Activated CD8-positive, alpha-beta T cell treated with anti-CD3 and anti-CD28 coated beads for 36 hours (primary cell): ENCODE results near the gene ITIH6. TPM values are rescaled to one million over a fixed set of nuclear protein-coding genes. Genes with fewer than 3 reads are reported as not detected.

Source experiments
- ATAC-seq: fragments of 200-7000 bp; cut with Tn5 transposase; one replicate; pipeline ENCODE4 v1.10.0; 2021; ENCODE audit warnings: mild to moderate bottlenecking, moderate library complexity
- CTCF ChIA-PET: fragments of 350-600 bp; sonication (Branson Sonifier 250); formaldehyde crosslinking; loops from one replicate; lab custom pipeline; 2021; ENCODE audit warnings: antibody characterized with exemption; lab: Charles Lee
- POLR2A ChIA-PET: fragments of 350-600 bp; sonication (Branson Sonifier 250); formaldehyde crosslinking; loops from one replicate; lab custom pipeline; 2021; ENCODE audit warnings: antibody characterized with exemption; lab: Charles Lee
- DNase-seq: peaks from one replicate; pipeline ENCODE4 v3.0.0-alpha.2; 2020
- H3K27ac Mint-ChIP-seq: one replicate; pipeline ENCODE4 v1.8.0; 2021; ENCODE audit warnings: mild to moderate bottlenecking, mixed read lengths
- H3K27me3 Mint-ChIP-seq: one replicate; pipeline ENCODE4 v1.8.0; 2021; ENCODE audit warnings: mixed read lengths
- H3K36me3 Mint-ChIP-seq: one replicate; pipeline ENCODE4 v1.8.0; 2021; ENCODE audit warnings: low read depth, mixed read lengths
- H3K4me1 Mint-ChIP-seq: one replicate; pipeline ENCODE4 v1.8.0; 2021; ENCODE audit warnings: low read depth, mixed read lengths
- H3K4me3 Mint-ChIP-seq: one replicate; pipeline ENCODE4 v1.8.0; 2021; ENCODE audit warnings: mild to moderate bottlenecking, moderate library complexity, mixed read lengths
- H3K9me3 Mint-ChIP-seq: one replicate; pipeline ENCODE4 v1.8.0; 2021; ENCODE audit warnings: mixed read lengths
- CTCF ChIP-seq: fragments of 200-600 bp; IDR thresholded peaks from one replicate; pipeline ENCODE4 v1.8.0; 2022; ENCODE audit warnings: antibody characterized with exemption, mild to moderate bottlenecking
- intact Hi-C: fragments of 100-400 bp; cut with micrococcal nuclease; formaldehyde crosslinking; loops from one replicate; pipeline ENCODE4 v1.10.0; 2022
- total RNA-seq, 2 experiments: library from RNA; stranded (reverse); gene quantifications; one replicate each; pipeline ENCODE4 v1.2.3, GENCODE V29; 2021

Gene ITIH6
- total RNA-seq, 2 experiments from 2014 or later, result not detected

GRCh38 chrX:54758114-54759055 is 39.7 kb downstream of the ITIH6 start:
- CTCF ChIA-PET, result no interaction called here
- no peak overlapping the region for H3K27ac Mint-ChIP-seq
- intact Hi-C loops, result no loop called here
- no peaks in the 10 kb centered on the region for H3K27me3 Mint-ChIP-seq
- DNase-seq, result no peak
- ATAC-seq, result no peak
- no peaks in the 10 kb centered on the region for H3K4me1 Mint-ChIP-seq
- POLR2A ChIA-PET, result no interaction called here
- H3K36me3 Mint-ChIP-seq, result no peaks in the 10 kb centered on the region
- no peak overlapping the region for H3K4me3 Mint-ChIP-seq
- no peaks in the 10 kb centered on the region for H3K9me3 Mint-ChIP-seq
- no peak for TF ChIP-seq CTCF

DNA sequence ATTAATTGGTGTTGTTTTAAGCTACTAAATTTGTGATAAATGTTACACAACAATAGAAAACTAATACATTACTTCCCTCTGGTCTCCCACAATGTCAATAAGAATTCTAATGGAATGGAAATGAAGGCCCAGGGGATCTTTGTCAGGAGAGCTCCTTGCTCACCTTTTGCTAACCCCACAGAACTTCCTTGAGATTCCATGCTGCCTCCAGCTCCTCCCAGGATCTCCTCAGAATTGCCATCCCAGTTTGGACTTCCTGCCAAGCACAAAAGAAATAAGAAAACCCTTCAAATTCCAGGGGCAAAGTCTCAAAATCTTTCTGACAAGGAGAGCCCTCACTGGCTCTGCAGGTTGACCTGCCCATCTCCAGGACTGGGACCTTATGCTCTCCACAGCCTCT is 43.2 kb downstream of the ITIH6 start:
- H3K4me1 Mint-ChIP-seq, result no peaks in the 10 kb centered on the region
- H3K4me3 Mint-ChIP-seq, result no peak overlapping the region
- no peak for DNase-seq
- no peak for ATAC-seq
- TF ChIP-seq CTCF, result no peak
- ChIA-PET CTCF (no interaction called here), POLR2A (no interaction called here)
- no peak overlapping the region for H3K27ac Mint-ChIP-seq
- H3K27me3 Mint-ChIP-seq, result no peaks in the 10 kb centered on the region
- H3K9me3 Mint-ChIP-seq, result no peaks in the 10 kb centered on the region
- no peaks in the 10 kb centered on the region for H3K36me3 Mint-ChIP-seq
- intact Hi-C loops, result no loop called here

- POLR2A ChIA-PET, result no interaction called here
- ATAC-seq (no peak), DNase-seq (no peak)
- H3K27ac Mint-ChIP-seq, result no peak overlapping the region
- H3K9me3 Mint-ChIP-seq, result no peaks in the 10 kb centered on the region
- H3K27me3 Mint-ChIP-seq, result no peaks in the 10 kb centered on the region
- no peak overlapping the region for H3K4me3 Mint-ChIP-seq
- CTCF ChIA-PET, result no interaction called here
- TF ChIP-seq CTCF, result no peak
- no peaks in the 10 kb centered on the region for H3K36me3 Mint-ChIP-seq
- intact Hi-C loops, result no loop called here
- no peaks in the 10 kb centered on the region for H3K4me1 Mint-ChIP-seq
These were observed 49.4 kb downstream of the ITIH6 start for GRCh38 chrX:54748626-54749025.

- Mint-ChIP-seq H3K4me3 (no peak overlapping the region), H3K9me3 (no peaks in the 10 kb centered on the region), H3K27ac (no peak overlapping the region), H3K4me1 (no peaks in the 10 kb centered on the region), H3K27me3 (no peaks in the 10 kb centered on the region), H3K36me3 (no peaks in the 10 kb centered on the region)
- intact Hi-C loops, result no loop called here
- DNase-seq, result no peak
- ATAC-seq, result no peak
- ChIA-PET POLR2A (no interaction called here), CTCF (no interaction called here)
- TF ChIP-seq CTCF, result no peak
These were observed 50.2 kb downstream of the ITIH6 start for GRCh38 chrX:54747733-54748393.

- ATAC-seq, result no peak
- POLR2A ChIA-PET, result no interaction called here
- Mint-ChIP-seq H3K27ac (no peak overlapping the region), H3K4me3 (no peak overlapping the region), H3K4me1 (no peaks in the 10 kb centered on the region), H3K27me3 (no peaks in the 10 kb centered on the region), H3K9me3 (no peaks in the 10 kb centered on the region), H3K36me3 (no peaks in the 10 kb centered on the region)
- intact Hi-C loops, result no loop called here
- CTCF ChIA-PET, result no interaction called here
- TF ChIP-seq CTCF, result no peak
- DNase-seq, result no peak
These were observed 51.1 kb downstream of the ITIH6 start for GRCh38 chrX:54746928-54747327.
